IMR-90 (cell line): ENCODE measurements around the gene SART1. TPM values are rescaled to one million over a fixed set of nuclear protein-coding genes. Genes with fewer than 3 reads are reported as not detected.

Experiments
- ATAC-seq: fragments of 200-7000 bp; cut with Tn5 transposase; 2 replicates; pipeline ENCODE4 v1.9.1; 2020; ENCODE audit warnings: low read depth, mild to moderate bottlenecking, moderate library complexity
- BruUV-seq: library from RNA; stranded (reverse); fragments of 400-500 nt; replicated peaks from 2 replicates; lab custom pipeline; 2021; lab: Mats Ljungman, UMichigan
- CTCF ChIA-PET: fragments of 300-600 bp; formaldehyde crosslinking; extraction: SDS; loops from one replicate; lab custom pipeline; 2021; ENCODE audit warnings: antibody characterized with exemption; lab: Yijun Ruan, JAX
- POLR2A ChIA-PET: fragments of 300-600 bp; sonication (Branson Sonifier 250); formaldehyde crosslinking; loops from one replicate; lab custom pipeline; 2022; ENCODE audit warnings: antibody characterized with exemption; ENCODE audit not compliant: unreplicated experiment; lab: Charles Lee
- DNase-seq: peaks from one replicate; pipeline ENCODE4 v3.0.0; 2013
- H2AFZ ChIP-seq: replicated peaks from 2 replicates; pipeline ENCODE3; 2013; ENCODE audit warnings: low read length, mild to moderate bottlenecking; ENCODE audit not compliant: poor library complexity
- H2AK5ac ChIP-seq: 2 replicates; pipeline ENCODE4 v1.6.1; 2013; ENCODE audit warnings: low read depth, low read length, inconsistent platforms
- H2AK9ac ChIP-seq: replicated peaks from 2 replicates; pipeline ENCODE3; 2013; ENCODE audit warnings: mild to moderate bottlenecking, low read depth, low read length, moderate library complexity; ENCODE audit not compliant: poor library complexity
- H2BK120ac ChIP-seq: 2 replicates; pipeline ENCODE4 v1.6.1; 2013; ENCODE audit warnings: low read depth, low read length, inconsistent platforms
- H2BK15ac ChIP-seq: 3 replicates; pipeline ENCODE4 v1.6.1; 2013; ENCODE audit warnings: low read depth, low read length, inconsistent platforms
- H2BK20ac ChIP-seq: 2 replicates; pipeline ENCODE4 v1.6.1; 2013; ENCODE audit warnings: low read depth, mild to moderate bottlenecking, inconsistent platforms, low read length, moderate library complexity
- H2BK5ac ChIP-seq: 2 replicates; pipeline ENCODE4 v1.6.1; 2013; ENCODE audit warnings: mild to moderate bottlenecking, low read depth, low read length, inconsistent platforms; ENCODE audit not compliant: poor library complexity, severe bottlenecking
- H3K14ac ChIP-seq: replicated peaks from 2 replicates; pipeline ENCODE4 v1.6.1; 2013; ENCODE audit warnings: low read depth, low read length, inconsistent platforms
- H3K18ac ChIP-seq: 2 replicates; pipeline ENCODE4 v1.6.1; 2013; ENCODE audit warnings: low read depth, low read length, control low read depth
- H3K23ac ChIP-seq: 2 replicates; pipeline ENCODE4 v1.6.1; 2013; ENCODE audit warnings: low read depth, low read length, inconsistent platforms
- H3K27ac ChIP-seq: 2 replicates; pipeline ENCODE4 v1.5.1; 2013; ENCODE audit warnings: mild to moderate bottlenecking, control low read depth, low read length; ENCODE audit not compliant: insufficient read depth
- H3K27me3 ChIP-seq: 2 replicates; pipeline ENCODE4 v1.6.1; 2013; ENCODE audit warnings: low read length; ENCODE audit not compliant: control insufficient read depth, insufficient read depth
- H3K36me3 ChIP-seq: 2 replicates; pipeline ENCODE4 v1.6.1; 2013; ENCODE audit warnings: low read length, mixed read lengths; ENCODE audit not compliant: control insufficient read depth, insufficient read depth
- H3K4ac ChIP-seq: 2 replicates; pipeline ENCODE4 v1.6.1; 2013; ENCODE audit warnings: low read depth, low read length, inconsistent platforms
- H3K4me1 ChIP-seq: 2 replicates; pipeline ENCODE4 v1.6.1; 2013; ENCODE audit warnings: low read length, mixed read lengths; ENCODE audit not compliant: control insufficient read depth, insufficient read depth
- H3K4me2 ChIP-seq: 2 replicates; pipeline ENCODE4 v1.6.1; 2013; ENCODE audit warnings: low read depth, mild to moderate bottlenecking, control low read depth, low read length, moderate library complexity
- H3K4me3 ChIP-seq: 2 replicates; pipeline ENCODE4 v1.5.1; 2013; ENCODE audit warnings: low read depth, mild to moderate bottlenecking, control low read depth, low read length, moderate library complexity; ENCODE audit not compliant: insufficient read depth
- H3K56ac ChIP-seq: 2 replicates; pipeline ENCODE4 v1.6.1; 2013; ENCODE audit warnings: low read length, inconsistent platforms; ENCODE audit not compliant: insufficient read depth; ENCODE audit errors: extremely low read depth
- H3K79me1 ChIP-seq, 2 experiments: 2 replicates each; pipeline ENCODE4 v1.6.1; 2013; ENCODE audit warnings: low read length in 2 of 2, inconsistent platforms in 1 of 2, low read depth in 1 of 2
- H3K9ac ChIP-seq: 2 replicates; pipeline ENCODE4 v1.6.1; 2013; ENCODE audit warnings: low read depth, low read length, control low read depth
- H3K9me1 ChIP-seq: 2 replicates; pipeline ENCODE4 v1.6.1; 2013; ENCODE audit warnings: low read length, inconsistent platforms; ENCODE audit not compliant: insufficient read depth
- H3K9me3 ChIP-seq: 2 replicates; pipeline ENCODE4 v1.6.1; 2013; ENCODE audit warnings: low read length; ENCODE audit not compliant: control insufficient read depth, insufficient read depth
- H4K20me1 ChIP-seq: 2 replicates; pipeline ENCODE4 v1.6.1; 2013; ENCODE audit warnings: low read length, inconsistent platforms; ENCODE audit not compliant: insufficient read depth
- H4K5ac ChIP-seq: 2 replicates; pipeline ENCODE4 v1.6.1; 2013; ENCODE audit warnings: mild to moderate bottlenecking, low read depth, low read length, control low read depth
- H4K8ac ChIP-seq, 2 experiments: 2 replicates each; pipeline ENCODE4 v1.6.1; 2013; ENCODE audit warnings: low read depth in 2 of 2, low read length in 2 of 2, control low read depth in 1 of 2, inconsistent platforms in 1 of 2
- H4K91ac ChIP-seq: 2 replicates; pipeline ENCODE4 v1.6.1; 2013; ENCODE audit warnings: low read depth, low read length, inconsistent platforms; ENCODE audit not compliant: insufficient read depth
- CEBPB ChIP-seq: IDR thresholded peaks from 2 replicates; pipeline ENCODE4 v1.6.1; 2012; ENCODE audit warnings: low read depth, low read length, improper control_type of control experiment
- CHD1 ChIP-seq: IDR thresholded peaks from 2 replicates; pipeline ENCODE4 v1.6.1; 2012; ENCODE audit warnings: low read depth, low read length, improper control_type of control experiment
- MAFK ChIP-seq: IDR thresholded peaks from 2 replicates; pipeline ENCODE4 v1.6.1; 2012; ENCODE audit warnings: low read depth, low read length, improper control_type of control experiment
- MAZ ChIP-seq: IDR thresholded peaks from 2 replicates; pipeline ENCODE4 v1.6.1; 2012; ENCODE audit warnings: low read depth, mild to moderate bottlenecking, low read length, improper control_type of control experiment, moderate library complexity, borderline replicate concordance
- MXI1 ChIP-seq: IDR thresholded peaks from 2 replicates; pipeline ENCODE4 v1.6.1; 2012; ENCODE audit warnings: low read depth, mild to moderate bottlenecking, low read length, moderate library complexity, borderline replicate concordance
- POLR2A ChIP-seq: IDR thresholded peaks from 2 replicates; pipeline ENCODE4 v1.6.1; 2012; ENCODE audit warnings: mild to moderate bottlenecking, low read depth, low read length
- RAD21 ChIP-seq: IDR thresholded peaks from 2 replicates; pipeline ENCODE4 v1.6.1; 2012; ENCODE audit warnings: low read length, improper control_type of control experiment
- RCOR1 ChIP-seq: IDR thresholded peaks from 2 replicates; pipeline ENCODE4 v1.6.1; 2012; ENCODE audit warnings: mild to moderate bottlenecking, low read length, improper control_type of control experiment; ENCODE audit not compliant: insufficient replicate concordance
- RFX5 ChIP-seq: IDR thresholded peaks from 2 replicates; pipeline ENCODE4 v1.8.0; 2012; ENCODE audit warnings: low read depth, mild to moderate bottlenecking, low read length, moderate library complexity
- SMC3 ChIP-seq: fragments of 150-350 bp; IDR thresholded peaks from 2 replicates; pipeline ENCODE4 v1.6.1; 2016; ENCODE audit warnings: low read depth, mild to moderate bottlenecking, antibody characterized with exemption, low read length, moderate library complexity
- USF2 ChIP-seq: fragments of 150-350 bp; IDR thresholded peaks from 2 replicates; pipeline ENCODE4 v1.6.1; 2017; ENCODE audit warnings: mild to moderate bottlenecking, antibody characterized with exemption, low read length, low read depth
- WGBS, 2 experiments: methylation state at CpG; one replicate each; pipeline versions ENCODE4 v1.1.5 to v1.1.7; 2013; ENCODE audit warnings: missing lambda C conversion rate in 2 of 2; ENCODE audit not compliant: insufficient read length in 1 of 2; ENCODE audit errors: extremely low coverage in 2 of 2; 5-methylcytosine and 5-hydroxymethylcytosine counted together
- dilution Hi-C: fragments of 300-500 bp; cut with HindIII; formaldehyde crosslinking; loops from one replicate; pipeline ENCODE4 v1.14.3; 2018; ENCODE audit warnings: low sequenced_read_pairs; ENCODE audit not compliant: unreplicated experiment
- in situ Hi-C: fragments of 300-500 bp; cut with MboI; formaldehyde crosslinking; loops from 3 replicates; pipeline ENCODE4 v1.14.3; 2019; ENCODE audit warnings: low sequenced_read_pairs, inconsistent platforms, mixed read lengths
- intact Hi-C: fragments of 100-400 bp; cut with micrococcal nuclease; formaldehyde crosslinking; loops from 2 replicates; pipeline ENCODE4 v1.10.0; 2022
- polyA plus RNA-seq, 3 experiments: library from polyadenylated mRNA; depleted of rRNA; stranded (reverse); fragments of >200 nt; gene quantifications; 2 replicates each; pipeline ENCODE4 v1.2.3, GENCODE V29; 2012; ENCODE audit warnings: low replicate concordance in 1 of 3
- total RNA-seq: library from RNA; depleted of rRNA; stranded (reverse); fragments of >200 nt; gene quantifications from 2 replicates; pipeline ENCODE4 v1.2.3, GENCODE V29; 2012
- TF ChIP-seq, protein P1 (sequence below): conservative IDR thresholded peaks from 2 replicates; pipeline ENCODE4 v1.5.1; 2012; ENCODE audit warnings: mild to moderate bottlenecking, low read depth, low read length, improper control_type of control experiment

Gene SART1
- total and polyA plus RNA-seq, 2 of the 4 experiments (the other 2 are of a cell fraction) = 25.5 to 43.5 TPM

GRCh38 chr11:65932558-65932919, 29.0 kb upstream of the SART1 start:
- TF ChIP-seq CHD1 (no peak), POLR2A (no peak), MXI1 (no peak), RFX5 (no peak), MAZ (no peak), USF2 (peak; percentile 82), RCOR1 (no peak), RAD21 (no peak), SMC3 (no peak), MAFK (no peak), CEBPB (no peak)
- TF ChIP-seq, protein P1, sequence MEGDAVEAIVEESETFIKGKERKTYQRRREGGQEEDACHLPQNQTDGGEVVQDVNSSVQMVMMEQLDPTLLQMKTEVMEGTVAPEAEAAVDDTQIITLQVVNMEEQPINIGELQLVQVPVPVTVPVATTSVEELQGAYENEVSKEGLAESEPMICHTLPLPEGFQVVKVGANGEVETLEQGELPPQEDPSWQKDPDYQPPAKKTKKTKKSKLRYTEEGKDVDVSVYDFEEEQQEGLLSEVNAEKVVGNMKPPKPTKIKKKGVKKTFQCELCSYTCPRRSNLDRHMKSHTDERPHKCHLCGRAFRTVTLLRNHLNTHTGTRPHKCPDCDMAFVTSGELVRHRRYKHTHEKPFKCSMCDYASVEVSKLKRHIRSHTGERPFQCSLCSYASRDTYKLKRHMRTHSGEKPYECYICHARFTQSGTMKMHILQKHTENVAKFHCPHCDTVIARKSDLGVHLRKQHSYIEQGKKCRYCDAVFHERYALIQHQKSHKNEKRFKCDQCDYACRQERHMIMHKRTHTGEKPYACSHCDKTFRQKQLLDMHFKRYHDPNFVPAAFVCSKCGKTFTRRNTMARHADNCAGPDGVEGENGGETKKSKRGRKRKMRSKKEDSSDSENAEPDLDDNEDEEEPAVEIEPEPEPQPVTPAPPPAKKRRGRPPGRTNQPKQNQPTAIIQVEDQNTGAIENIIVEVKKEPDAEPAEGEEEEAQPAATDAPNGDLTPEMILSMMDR = peak; percentile 3; the same call in 1 of the 2 replicates
- no peaks in the 10 kb centered on the region for H4K20me1 ChIP-seq
- no peak for DNase-seq
- no peaks in the 10 kb centered on the region for H3K27me3 ChIP-seq
- intact Hi-C loops = no loop called here
- H3K14ac ChIP-seq = no peak overlapping the region
- BruUV-seq = no TSS peak
- H4K8ac ChIP-seq = no peak overlapping the region
- H2BK15ac ChIP-seq = no peak overlapping the region
- peak; percentile 46 for ATAC-seq
- no peak overlapping the region for H3K27ac ChIP-seq
- H2AK5ac ChIP-seq = no peak overlapping the region
- H3K4me2 ChIP-seq = no peak overlapping the region
- no peak overlapping the region for H3K56ac ChIP-seq
- no peak overlapping the region for H2BK5ac ChIP-seq
- CTCF ChIA-PET = interaction anchor here (0.7 kb wide), 1 partner anchor 19 kb away, joined by 3 read pairs; no protein-coding TSS in a partner anchor
- H3K9me3 ChIP-seq = no peaks in the 10 kb centered on the region
- in situ Hi-C loops = no loop called here
- no peak overlapping the region for H3K4me3 ChIP-seq
- WGBS, 2 experiments = 83% methylated on average over 2 of the region's 9 CpGs; no CpG with 5 or more reads in 1 of the 2 experiments
- POLR2A ChIA-PET = no interaction called here
- no peak overlapping the region for H3K9ac ChIP-seq
- dilution Hi-C loops = no loop called here
- H3K4ac ChIP-seq = no peak overlapping the region
- H2BK120ac ChIP-seq = no peak overlapping the region
- no peak overlapping the region for H4K91ac ChIP-seq
- H3K4me1 ChIP-seq = peaks cover 4% of the 10 kb centered on the region; the same call in 1 of the 2 replicates
- H3K23ac ChIP-seq = no peak overlapping the region
- no peaks in the 10 kb centered on the region; the same call in 1 of the 2 replicates for H3K9me1 ChIP-seq
- no peak overlapping the region for H4K5ac ChIP-seq
- no peak overlapping the region for H2AK9ac ChIP-seq
- H2BK20ac ChIP-seq = no peak overlapping the region
- H3K36me3 ChIP-seq = no peaks in the 10 kb centered on the region
- H3K18ac ChIP-seq = no peak overlapping the region
- peak overlapping the region; percentile 74 for H2AFZ ChIP-seq
- no peaks in the 10 kb centered on the region for H3K79me1 ChIP-seq
